Nucleus accumbens (tissue), 56 donors: ENCODE results near the gene ARID5B.

ENCODE experiments used
- DNase-seq, 56 donors: peaks; one replicate each; lab custom pipeline; 2025; lab: John Stamatoyannopoulos, UW

ARID5B gene

GRCh38 chr10:61931620-61932332, 30.3 kb downstream of the ARID5B start:
- no peak for DNase-seq

- no peak for DNase-seq
Observed at GRCh38 chr10:61933859-61934555, 32.5 kb downstream of the ARID5B start.

GRCh38 chr10:61935077-61935476, 33.6 kb downstream of the ARID5B start:
- no peak for DNase-seq

- no peak for DNase-seq
Observed at GRCh38 chr10:61936770-61937169, 35.3 kb downstream of the ARID5B start.

- DNase-seq, result peak in 2 of 56 donors; percentile 2 to 7
Observed at GRCh38 chr10:61937631-61938351, 36.3 kb downstream of the ARID5B start.

- DNase-seq, result no peak
Observed at GRCh38 chr10:61939902-61940301, 38.4 kb downstream of the ARID5B start.

- DNase-seq, result no peak
Observed at GRCh38 chr10:61941202-61941681, 39.7 kb downstream of the ARID5B start.

- DNase-seq, result no peak
Observed at GRCh38 chr10:61942604-61943461, 41.3 kb downstream of the ARID5B start.

- DNase-seq, result peak in 1 of 56 donors; percentile 4
Observed at GRCh38 chr10:61943674-61944378, 42.3 kb downstream of the ARID5B start.

- no peak for DNase-seq
Observed at GRCh38 chr10:61944410-61945147, 43.1 kb downstream of the ARID5B start.

- no peak for DNase-seq
Observed at GRCh38 chr10:61949687-61950086, 48.2 kb downstream of the ARID5B start.

- DNase-seq, result no peak
Observed at GRCh38 chr10:61950449-61951143, 49.1 kb downstream of the ARID5B start.

GRCh38 chr10:61951144-61951483, 49.6 kb downstream of the ARID5B start:
- DNase-seq, result no peak

- no peak for DNase-seq
Observed at GRCh38 chr10:61952028-61952674, 50.7 kb downstream of the ARID5B start.

- DNase-seq, result no peak
Observed at GRCh38 chr10:61953183-61953582, 51.7 kb downstream of the ARID5B start.

GRCh38 chr10:61957806-61958205, 56.3 kb downstream of the ARID5B start:
- no peak for DNase-seq

GRCh38 chr10:61958311-61958710, 56.8 kb downstream of the ARID5B start:
- no peak for DNase-seq

GRCh38 chr10:61958805-61959204, 57.3 kb downstream of the ARID5B start:
- DNase-seq, result no peak
